Measurements from ENCODE around the gene TMEM140.

DNA sequence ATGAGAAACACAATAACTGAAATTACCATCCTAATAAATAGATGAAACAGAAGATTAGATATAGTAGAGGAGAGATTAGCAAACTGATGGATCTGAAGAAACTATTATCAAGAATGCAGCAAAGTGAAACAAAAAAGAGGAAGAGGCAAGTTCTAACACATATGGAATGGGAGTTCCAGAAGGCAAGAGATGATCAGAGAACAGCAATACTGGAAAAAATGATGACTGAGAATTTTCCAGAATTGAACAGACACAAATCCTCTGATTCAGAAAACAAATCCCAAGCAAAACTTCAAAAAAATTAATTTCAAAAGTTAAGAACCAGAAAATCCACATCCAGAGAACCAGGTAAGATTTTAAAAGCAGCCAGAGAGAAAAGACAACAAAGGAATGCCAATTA, 42.8 kb downstream of the TMEM140 start:
- TF ChIP-seq, protein P1, sequence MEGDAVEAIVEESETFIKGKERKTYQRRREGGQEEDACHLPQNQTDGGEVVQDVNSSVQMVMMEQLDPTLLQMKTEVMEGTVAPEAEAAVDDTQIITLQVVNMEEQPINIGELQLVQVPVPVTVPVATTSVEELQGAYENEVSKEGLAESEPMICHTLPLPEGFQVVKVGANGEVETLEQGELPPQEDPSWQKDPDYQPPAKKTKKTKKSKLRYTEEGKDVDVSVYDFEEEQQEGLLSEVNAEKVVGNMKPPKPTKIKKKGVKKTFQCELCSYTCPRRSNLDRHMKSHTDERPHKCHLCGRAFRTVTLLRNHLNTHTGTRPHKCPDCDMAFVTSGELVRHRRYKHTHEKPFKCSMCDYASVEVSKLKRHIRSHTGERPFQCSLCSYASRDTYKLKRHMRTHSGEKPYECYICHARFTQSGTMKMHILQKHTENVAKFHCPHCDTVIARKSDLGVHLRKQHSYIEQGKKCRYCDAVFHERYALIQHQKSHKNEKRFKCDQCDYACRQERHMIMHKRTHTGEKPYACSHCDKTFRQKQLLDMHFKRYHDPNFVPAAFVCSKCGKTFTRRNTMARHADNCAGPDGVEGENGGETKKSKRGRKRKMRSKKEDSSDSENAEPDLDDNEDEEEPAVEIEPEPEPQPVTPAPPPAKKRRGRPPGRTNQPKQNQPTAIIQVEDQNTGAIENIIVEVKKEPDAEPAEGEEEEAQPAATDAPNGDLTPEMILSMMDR (IDR thresholded peaks at IDR 0.05; ENCODE audit: poor library complexity): no peak
- no peak for TF ChIP-seq EZH2 (IDR thresholded peaks at IDR 0.05; ENCODE audit: borderline replicate concordance)

Data from hepatocyte (in vitro differentiated cells).